ENCODE results near the gene KRT81.
"Not testable (repeated sequence)": the region's sequence is repeated elsewhere in the genome, so short reads cannot be mapped to it uniquely, and the experiment has no call there.

Gene KRT81

GRCh38 chr12:52252175-52252615 lies 39.1 kb downstream of the KRT81 start:
- DNase-seq: not testable (repeated sequence)

GRCh38 chr12:52251367-52252051 lies 39.8 kb downstream of the KRT81 start:
- DNase-seq: no peak

- no peak for DNase-seq
Measured at GRCh38 chr12:52250048-52250990, 41.0 kb downstream of the KRT81 start.

GRCh38 chr12:52249511-52250047 lies 41.8 kb downstream of the KRT81 start:
- DNase-seq: no peak

GRCh38 chr12:52248541-52249461 lies 42.5 kb downstream of the KRT81 start:
- no peak for DNase-seq

GRCh38 chr12:52247622-52248540 lies 43.5 kb downstream of the KRT81 start:
- no peak for DNase-seq

GRCh38 chr12:52246720-52247621 lies 44.4 kb downstream of the KRT81 start:
- DNase-seq: no peak

- no peak for DNase-seq
Measured at GRCh38 chr12:52245962-52246569, 45.3 kb downstream of the KRT81 start.

- DNase-seq: no peak
Measured at GRCh38 chr12:52245259-52245961, 45.9 kb downstream of the KRT81 start.

GRCh38 chr12:52244615-52244994 lies 46.7 kb downstream of the KRT81 start:
- no peak for DNase-seq

- DNase-seq: peak; percentile 93
Measured at GRCh38 chr12:52243856-52244614, 47.3 kb downstream of the KRT81 start.

- DNase-seq: peak; percentile 86
Measured at GRCh38 chr12:52243259-52243855, 48.0 kb downstream of the KRT81 start.

- no peak for DNase-seq
Measured at GRCh38 chr12:52242442-52243258, 48.7 kb downstream of the KRT81 start.

- no peak for DNase-seq
Measured at GRCh38 chr12:52241205-52241842, 50.0 kb downstream of the KRT81 start.

- DNase-seq: not testable (repeated sequence)
Measured at GRCh38 chr12:52240247-52240646, 51.1 kb downstream of the KRT81 start.

GRCh38 chr12:52239767-52240166 lies 51.6 kb downstream of the KRT81 start:
- DNase-seq: no peak
